WI38 (cell line): Measurements from ENCODE around the gene MRS2.

Source experiments
- H3K4me3 ChIP-seq: 2 replicates; pipeline ENCODE4 v1.5.1; 2011; ENCODE audit warnings: low read depth, mild to moderate bottlenecking, control low read depth, low read length
- TF ChIP-seq, protein P1 (sequence below): IDR thresholded peaks from 2 replicates; pipeline ENCODE4 v1.5.1; 2012; ENCODE audit warnings: low read depth, mild to moderate bottlenecking, control low read depth, low read length

MRS2 gene

DNA sequence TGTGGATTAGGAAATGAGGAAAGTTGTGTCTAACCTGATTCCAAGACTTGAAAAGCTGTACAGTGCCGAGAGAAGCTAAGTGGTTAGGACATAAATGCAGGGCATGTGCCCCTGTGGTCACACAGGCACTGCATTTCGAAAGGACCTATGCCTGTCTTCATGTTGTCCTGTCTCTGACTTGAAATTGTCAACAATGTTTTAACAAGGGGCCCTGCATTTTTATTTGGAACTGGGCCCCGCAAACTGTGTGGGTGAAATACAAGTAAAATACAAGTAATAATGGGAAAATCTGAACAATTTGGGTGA lies 38.8 kb downstream of the MRS2 start:
- no peak overlapping the region for H3K4me3 ChIP-seq
- TF ChIP-seq, protein P1, sequence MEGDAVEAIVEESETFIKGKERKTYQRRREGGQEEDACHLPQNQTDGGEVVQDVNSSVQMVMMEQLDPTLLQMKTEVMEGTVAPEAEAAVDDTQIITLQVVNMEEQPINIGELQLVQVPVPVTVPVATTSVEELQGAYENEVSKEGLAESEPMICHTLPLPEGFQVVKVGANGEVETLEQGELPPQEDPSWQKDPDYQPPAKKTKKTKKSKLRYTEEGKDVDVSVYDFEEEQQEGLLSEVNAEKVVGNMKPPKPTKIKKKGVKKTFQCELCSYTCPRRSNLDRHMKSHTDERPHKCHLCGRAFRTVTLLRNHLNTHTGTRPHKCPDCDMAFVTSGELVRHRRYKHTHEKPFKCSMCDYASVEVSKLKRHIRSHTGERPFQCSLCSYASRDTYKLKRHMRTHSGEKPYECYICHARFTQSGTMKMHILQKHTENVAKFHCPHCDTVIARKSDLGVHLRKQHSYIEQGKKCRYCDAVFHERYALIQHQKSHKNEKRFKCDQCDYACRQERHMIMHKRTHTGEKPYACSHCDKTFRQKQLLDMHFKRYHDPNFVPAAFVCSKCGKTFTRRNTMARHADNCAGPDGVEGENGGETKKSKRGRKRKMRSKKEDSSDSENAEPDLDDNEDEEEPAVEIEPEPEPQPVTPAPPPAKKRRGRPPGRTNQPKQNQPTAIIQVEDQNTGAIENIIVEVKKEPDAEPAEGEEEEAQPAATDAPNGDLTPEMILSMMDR: no peak

DNA sequence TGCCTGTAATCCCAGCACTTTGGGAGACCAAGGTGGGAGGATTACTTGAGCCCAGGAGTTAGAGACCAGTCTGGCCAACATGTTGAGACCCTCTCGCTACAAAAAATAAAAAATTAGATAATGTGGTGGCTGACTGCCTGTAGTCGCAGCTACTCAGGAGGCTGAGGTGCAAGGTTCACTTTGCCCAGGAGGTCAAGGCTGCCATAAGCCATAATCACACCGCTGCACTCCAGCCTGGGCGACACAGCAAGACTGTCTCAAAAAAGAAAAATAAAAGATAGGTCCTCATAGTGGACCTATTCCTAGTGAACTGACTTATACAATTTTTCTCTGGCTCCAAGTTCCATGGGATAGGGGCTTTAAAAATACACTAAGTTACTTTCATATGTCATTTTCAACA lies 41.9 kb downstream of the MRS2 start:
- TF ChIP-seq, protein P1: no peak
- H3K4me3 ChIP-seq: no peak overlapping the region

DNA sequence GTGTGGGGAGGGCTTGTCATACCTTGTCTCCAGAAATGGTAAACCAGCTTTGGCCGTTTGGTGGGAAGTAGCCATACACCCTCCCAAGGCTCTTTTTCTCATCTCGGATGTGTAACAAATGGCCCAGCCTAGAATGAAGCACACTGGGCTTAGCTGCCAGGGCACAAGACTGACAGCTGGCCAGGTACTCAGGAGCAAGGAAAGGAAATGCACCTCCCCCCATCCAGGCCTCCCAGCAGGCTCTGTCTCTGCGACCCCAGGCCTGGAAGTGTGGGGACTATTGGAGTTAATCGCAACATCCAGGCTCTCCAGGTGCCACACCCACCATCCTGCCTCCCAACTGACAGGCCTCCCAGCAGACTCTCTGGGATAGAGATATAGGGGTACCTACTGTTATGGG lies 43.0 kb downstream of the MRS2 start:
- TF ChIP-seq, protein P1: no peak
- H3K4me3 ChIP-seq: no peak overlapping the region

DNA sequence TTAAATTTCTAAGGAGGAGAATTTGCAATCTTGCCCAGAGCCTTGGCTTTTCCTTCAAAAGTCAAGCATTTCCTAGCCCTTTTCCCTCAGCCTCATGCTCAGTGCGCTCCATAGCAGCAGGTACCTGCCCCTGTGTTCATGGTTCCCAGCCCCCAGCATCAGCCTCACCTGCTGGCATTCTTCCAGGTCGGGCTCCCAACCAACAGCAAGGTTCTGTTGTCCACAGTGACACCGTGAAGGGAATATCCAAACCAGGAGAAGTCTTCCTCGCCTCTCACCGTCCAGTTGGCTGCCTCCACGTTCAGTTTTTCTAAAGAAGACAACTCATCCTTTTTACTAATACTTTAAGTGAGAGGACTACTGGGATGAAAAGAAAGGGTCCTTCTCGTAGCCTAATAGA lies 43.9 kb downstream of the MRS2 start:
- TF ChIP-seq, protein P1: no peak
- H3K4me3 ChIP-seq: no peak overlapping the region

DNA sequence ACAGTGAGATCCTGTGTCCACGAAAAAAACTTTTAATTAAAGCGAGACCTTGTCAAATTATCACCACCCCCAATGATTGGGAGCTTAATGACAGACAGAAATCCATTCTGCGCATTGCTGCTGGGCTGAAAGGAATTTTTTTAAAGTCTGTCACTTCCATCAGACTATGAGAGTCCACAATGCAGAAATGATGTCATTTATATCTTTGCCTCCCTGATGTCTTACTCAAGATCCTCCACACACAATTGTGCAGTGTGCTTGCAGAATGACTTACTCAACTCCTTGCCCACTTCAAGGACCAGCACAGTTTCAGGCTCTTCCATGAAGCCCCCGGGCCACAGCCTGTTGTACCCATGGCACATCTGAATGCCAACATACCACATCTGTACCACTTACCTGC lies 45.7 kb downstream of the MRS2 start:
- H3K4me3 ChIP-seq: no peak overlapping the region
- TF ChIP-seq, protein P1: no peak

DNA sequence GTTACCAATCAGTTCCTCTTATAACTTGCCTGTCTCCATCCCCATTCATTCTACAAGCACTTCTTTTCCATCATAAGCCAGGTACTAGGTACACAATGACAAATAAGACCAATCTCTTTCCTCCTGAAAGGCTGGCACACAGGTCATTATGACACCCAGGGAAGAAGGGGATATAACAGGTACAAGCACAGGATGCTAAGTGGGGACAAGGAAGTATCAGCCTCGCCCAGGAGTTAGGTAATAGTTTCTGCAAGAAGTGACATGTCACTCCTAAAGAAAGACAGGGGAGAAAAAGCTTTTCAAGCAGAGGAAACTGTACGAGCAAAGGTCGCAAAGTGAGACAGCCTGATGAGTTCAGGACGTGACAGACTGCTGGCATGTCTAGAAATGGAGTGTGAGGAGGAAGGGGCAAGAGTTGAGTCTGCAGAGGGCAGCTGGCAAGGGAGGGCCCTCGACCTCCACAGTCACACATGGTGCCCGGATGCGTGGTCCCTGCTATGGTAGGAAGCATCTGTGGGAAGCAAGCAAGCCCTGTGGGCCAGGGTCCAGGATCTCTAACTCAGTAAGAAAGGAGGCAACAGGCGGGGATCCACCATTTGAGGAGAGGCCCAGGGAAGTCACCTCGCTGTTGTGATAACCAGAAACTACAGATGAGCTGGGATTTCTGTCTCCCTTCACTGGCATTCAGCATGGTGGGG lies 46.2 kb downstream of the MRS2 start:
- TF ChIP-seq, protein P1: no peak
- H3K4me3 ChIP-seq: no peak overlapping the region

DNA sequence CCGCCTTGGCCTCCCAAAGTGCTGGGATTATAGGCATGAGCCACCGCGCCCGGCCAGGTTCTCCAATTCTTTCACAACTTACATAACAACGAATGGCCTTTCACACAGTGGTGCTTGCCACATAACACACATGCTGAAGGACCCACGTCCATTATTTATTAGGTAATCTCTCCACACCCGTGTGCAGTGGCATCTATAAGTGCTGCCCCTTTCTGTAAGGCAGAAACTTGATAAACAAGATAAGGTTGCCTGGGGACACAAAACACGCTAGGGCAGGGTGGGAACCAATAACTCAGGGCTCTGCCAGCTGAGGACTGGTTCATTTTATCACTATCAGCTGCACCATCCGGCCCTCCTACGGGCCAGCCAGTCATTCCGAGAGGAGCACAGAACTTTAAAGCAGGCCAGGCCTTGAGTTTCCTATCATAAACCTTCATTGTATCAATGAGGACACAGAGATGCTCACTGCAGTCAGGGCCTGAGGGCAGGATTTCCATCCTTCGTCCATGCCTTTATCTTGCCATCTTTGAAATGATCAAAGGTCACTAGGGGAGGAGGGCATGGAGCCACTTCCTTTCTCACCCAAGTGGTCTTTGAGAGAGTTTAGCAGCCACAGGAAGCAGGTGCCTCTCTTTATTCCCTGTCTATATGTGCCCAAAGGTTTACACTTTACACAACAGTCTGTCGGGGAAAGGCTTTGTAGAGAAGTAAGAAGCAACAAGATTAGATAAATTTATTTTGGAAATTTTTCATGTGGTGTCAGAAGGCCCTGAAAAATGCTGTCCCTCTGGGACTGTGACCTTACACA lies 49.0 kb downstream of the MRS2 start:
- TF ChIP-seq, protein P1: no peak
- H3K4me3 ChIP-seq: no peak overlapping the region
